ENCODE results near the gene PPIE.
"Not testable (repeated sequence)": the region's sequence is repeated elsewhere in the genome, so short reads cannot be mapped to it uniquely, and the experiment has no call there.

DNA sequence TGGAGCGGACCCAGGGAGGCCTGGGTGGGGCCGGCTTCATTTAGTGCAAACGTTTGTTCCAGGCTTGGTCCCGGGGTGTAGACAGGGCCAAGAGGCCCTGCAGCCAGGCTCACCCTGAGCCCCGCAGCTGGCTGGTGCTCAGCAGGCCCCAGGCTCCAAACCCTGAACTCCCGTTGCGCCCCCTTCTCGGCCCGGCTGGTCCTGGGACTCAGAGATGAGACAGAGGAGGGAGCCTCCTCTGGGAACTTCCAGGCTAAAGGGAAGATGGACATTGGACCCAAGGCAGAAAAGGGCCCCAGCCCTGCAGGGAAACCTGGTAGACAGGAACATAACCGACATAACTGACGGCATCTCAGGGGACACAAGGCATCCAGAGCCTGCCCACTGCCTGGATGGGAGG lies 36.5 kb downstream of the PPIE start:
- TF ChIP-seq, protein P1, sequence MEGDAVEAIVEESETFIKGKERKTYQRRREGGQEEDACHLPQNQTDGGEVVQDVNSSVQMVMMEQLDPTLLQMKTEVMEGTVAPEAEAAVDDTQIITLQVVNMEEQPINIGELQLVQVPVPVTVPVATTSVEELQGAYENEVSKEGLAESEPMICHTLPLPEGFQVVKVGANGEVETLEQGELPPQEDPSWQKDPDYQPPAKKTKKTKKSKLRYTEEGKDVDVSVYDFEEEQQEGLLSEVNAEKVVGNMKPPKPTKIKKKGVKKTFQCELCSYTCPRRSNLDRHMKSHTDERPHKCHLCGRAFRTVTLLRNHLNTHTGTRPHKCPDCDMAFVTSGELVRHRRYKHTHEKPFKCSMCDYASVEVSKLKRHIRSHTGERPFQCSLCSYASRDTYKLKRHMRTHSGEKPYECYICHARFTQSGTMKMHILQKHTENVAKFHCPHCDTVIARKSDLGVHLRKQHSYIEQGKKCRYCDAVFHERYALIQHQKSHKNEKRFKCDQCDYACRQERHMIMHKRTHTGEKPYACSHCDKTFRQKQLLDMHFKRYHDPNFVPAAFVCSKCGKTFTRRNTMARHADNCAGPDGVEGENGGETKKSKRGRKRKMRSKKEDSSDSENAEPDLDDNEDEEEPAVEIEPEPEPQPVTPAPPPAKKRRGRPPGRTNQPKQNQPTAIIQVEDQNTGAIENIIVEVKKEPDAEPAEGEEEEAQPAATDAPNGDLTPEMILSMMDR (IDR thresholded peaks at IDR 0.05; ENCODE audit: control extremely low read depth in 1 of 3, insufficient read depth in 1 of 3, low read depth in 1 of 3, low read length in 3 of 3), result not testable (repeated sequence)
- TF ChIP-seq, protein P2, sequence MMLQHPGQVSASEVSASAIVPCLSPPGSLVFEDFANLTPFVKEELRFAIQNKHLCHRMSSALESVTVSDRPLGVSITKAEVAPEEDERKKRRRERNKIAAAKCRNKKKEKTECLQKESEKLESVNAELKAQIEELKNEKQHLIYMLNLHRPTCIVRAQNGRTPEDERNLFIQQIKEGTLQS (IDR thresholded peaks at IDR 0.05; ENCODE audit: insufficient read depth, low read depth, low read length), result not testable (repeated sequence)
- not testable (repeated sequence) for TF ChIP-seq BRCA1 (IDR thresholded peaks at IDR 0.05; ENCODE audit: low read depth, low read length); EZH2 (IDR thresholded peaks at IDR 0.05; ENCODE audit: low read depth, low read length, severe bottlenecking); HDAC2 (IDR thresholded peaks at IDR 0.05; ENCODE audit: borderline replicate concordance in 1 of 2, low read depth in 2 of 2, low read length in 2 of 2); HDAC6 (IDR thresholded peaks at IDR 0.05; ENCODE audit: low read depth, low read length); SP1 (IDR thresholded peaks at IDR 0.05; ENCODE audit: low read depth, low read length); SUZ12 (IDR thresholded peaks at IDR 0.05; ENCODE audit: low read length); POLR2AphosphoS5 (IDR thresholded peaks at IDR 0.05; ENCODE audit: low read depth, low read length); CBX8 (IDR thresholded peaks at IDR 0.05; ENCODE audit: borderline replicate concordance, low read depth, low read length); RFX5 (IDR thresholded peaks at IDR 0.05; ENCODE audit: borderline replicate concordance, low read depth, low read length)
- TF ChIP-seq, protein P3, sequence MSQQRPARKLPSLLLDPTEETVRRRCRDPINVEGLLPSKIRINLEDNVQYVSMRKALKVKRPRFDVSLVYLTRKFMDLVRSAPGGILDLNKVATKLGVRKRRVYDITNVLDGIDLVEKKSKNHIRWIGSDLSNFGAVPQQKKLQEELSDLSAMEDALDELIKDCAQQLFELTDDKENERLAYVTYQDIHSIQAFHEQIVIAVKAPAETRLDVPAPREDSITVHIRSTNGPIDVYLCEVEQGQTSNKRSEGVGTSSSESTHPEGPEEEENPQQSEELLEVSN (IDR thresholded peaks at IDR 0.05), result not testable (repeated sequence)
